ENCODE results near the gene TEKT3. TPM values are rescaled to one million over a fixed set of nuclear protein-coding genes. Genes with fewer than 3 reads are reported as not detected.

Gene TEKT3
- total and polyA plus RNA-seq, 9 of the 15 experiments (the other 6 are each of a cell fraction or from before 2014, with no cell fraction given) = not detected

- no peaks in the 10 kb centered on the region for H3K9me1 ChIP-seq (ENCODE audit: control insufficient read depth, insufficient read depth, low read length)
- CTCF ChIA-PET (ENCODE audit: low intra/inter-chr PET ratio) = no interaction called here
- H3K4me2 ChIP-seq (ENCODE audit: insufficient read depth, low read length) = peak overlapping the region; percentile 88
- peak overlapping the region; percentile 95 for H2AFZ ChIP-seq (ENCODE audit: low read depth, low read length)
- ATAC-seq (peak; percentile 86), FAIRE-seq (peak; percentile 19), DNase-seq (ENCODE audit: extremely low read depth in 1 of 4, low spot score in 3 of 4) (peak; percentile 79 to 86 (median 82))
- peaks cover 0 to 26% of the 10 kb centered on the region in 2 experiments; a peak in 2 of 5 replicates for H3K27me3 ChIP-seq (ENCODE audit: control insufficient read depth in 2 of 2, insufficient read depth in 2 of 2, low read length in 2 of 2)
- intact Hi-C loops (cut with micrococcal nuclease) (no loop called here), in situ Hi-C loops (cut with MboI) (loop anchor here (25.0 kb wide), 1 partner anchor 700 kb away; no protein-coding TSS in a partner anchor)
- 6% methylated on average over 30 of the region's 60 CpGs for WGBS (ENCODE audit: insufficient coverage, low coverage, missing lambda C conversion rate)
- H3K4me3 ChIP-seq = peak overlapping the region; percentile 56
- H3K9ac ChIP-seq (ENCODE audit: insufficient read depth in 1 of 2, low read depth in 2 of 2, low read length in 2 of 2) = peak overlapping the region; percentile 46 to 78
- peaks cover 22 to 35% of the 10 kb centered on the region in 2 experiments for H3K4me1 ChIP-seq (replicated peaks in 1 of 2; ENCODE audit: control insufficient read depth in 2 of 2, insufficient read depth in 2 of 2, low read length in 2 of 2)
- no TSS peak for BruUV-seq (replicated peaks)
- H3K36me3 ChIP-seq (ENCODE audit: control insufficient read depth, insufficient read depth, low read length) = peaks cover 14% of the 10 kb centered on the region; the same call in 2 of the 3 replicates
- no peak overlapping the region for H3K27ac ChIP-seq (ENCODE audit: extremely low read depth, low read depth, low read length)
- POLR2A ChIA-PET = interaction anchor here (0.6 to 1.1 kb wide), 3 partner anchors 9 to 1048 kb away, joined by 3 read pairs; no protein-coding TSS in a partner anchor
- H4K20me1 ChIP-seq (replicated peaks; ENCODE audit: control insufficient read depth, insufficient read depth, low read length) = no peaks in the 10 kb centered on the region
- H3K9me3 ChIP-seq (replicated peaks; ENCODE audit: control insufficient read depth, insufficient read depth, low read depth, low read length) = no peaks in the 10 kb centered on the region
- H3K79me2 ChIP-seq (ENCODE audit: control insufficient read depth, insufficient read depth, low read length) = peaks cover 4% of the 10 kb centered on the region; the same call in 2 of the 3 replicates
- TF ChIP-seq PHF8 (IDR thresholded peaks at IDR 0.05; ENCODE audit: borderline replicate concordance, low read length) (peak; percentile 31; the same call in 1 of the 2 replicates), ZFP91 (CRISPR knock-in tag; IDR thresholded peaks at IDR 0.05) (peak; percentile 90), SAP30 (IDR thresholded peaks at IDR 0.05; ENCODE audit: borderline replicate concordance, insufficient read depth, low read depth, low read length, poor library complexity, severe bottlenecking) (no peak), HMBOX1 (IDR thresholded peaks at IDR 0.05) (no peak), CREB3 (tag; conservative IDR thresholded peaks at IDR 0.05; ENCODE audit: low read depth) (no peak), ZC3H11A (IDR thresholded peaks at IDR 0.05; ENCODE audit: low read depth, low read length) (no peak), ZBTB33 (CRISPR knock-in tag; IDR thresholded peaks at IDR 0.05) (0 out of 2 replicates have a peak, but pooled peaks have one; percentile 21)
- TF ChIP-seq, protein P1, sequence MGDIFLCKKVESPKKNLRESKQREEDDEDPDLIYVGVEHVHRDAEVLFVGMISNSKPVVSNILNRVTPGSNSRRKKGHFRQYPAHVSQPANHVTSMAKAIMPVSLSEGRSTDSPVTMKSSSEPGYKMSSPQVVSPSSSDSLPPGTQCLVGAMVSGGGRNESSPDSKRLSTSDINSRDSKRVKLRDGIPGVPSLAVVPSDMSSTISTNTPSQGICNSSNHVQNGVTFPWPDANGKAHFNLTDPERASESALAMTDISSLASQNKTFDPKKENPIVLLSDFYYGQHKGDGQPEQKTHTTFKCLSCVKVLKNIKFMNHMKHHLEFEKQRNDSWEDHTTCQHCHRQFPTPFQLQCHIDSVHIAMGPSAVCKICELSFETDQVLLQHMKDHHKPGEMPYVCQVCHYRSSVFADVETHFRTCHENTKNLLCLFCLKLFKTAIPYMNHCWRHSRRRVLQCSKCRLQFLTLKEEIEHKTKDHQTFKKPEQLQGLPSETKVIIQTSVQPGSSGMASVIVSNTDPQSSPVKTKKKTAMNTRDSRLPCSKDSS (IDR thresholded peaks at IDR 0.05; ENCODE audit: low read depth, partially characterized antibody) = no peak
- TF ChIP-seq, protein P2, sequence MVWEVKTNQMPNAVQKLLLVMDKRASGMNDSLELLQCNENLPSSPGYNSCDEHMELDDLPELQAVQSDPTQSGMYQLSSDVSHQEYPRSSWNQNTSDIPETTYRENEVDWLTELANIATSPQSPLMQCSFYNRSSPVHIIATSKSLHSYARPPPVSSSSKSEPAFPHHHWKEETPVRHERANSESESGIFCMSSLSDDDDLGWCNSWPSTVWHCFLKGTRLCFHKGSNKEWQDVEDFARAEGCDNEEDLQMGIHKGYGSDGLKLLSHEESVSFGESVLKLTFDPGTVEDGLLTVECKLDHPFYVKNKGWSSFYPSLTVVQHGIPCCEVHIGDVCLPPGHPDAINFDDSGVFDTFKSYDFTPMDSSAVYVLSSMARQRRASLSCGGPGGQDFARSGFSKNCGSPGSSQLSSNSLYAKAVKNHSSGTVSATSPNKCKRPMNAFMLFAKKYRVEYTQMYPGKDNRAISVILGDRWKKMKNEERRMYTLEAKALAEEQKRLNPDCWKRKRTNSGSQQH (CRISPR knock-in tag; IDR thresholded peaks at IDR 0.05) = no peak
These were observed 78.8 kb downstream of the TEKT3 start for GRCh38 chr17:15262291-15263205.

Measured in K562 (cell line).